NAMALWA (cell line): ENCODE results near the gene SIGLEC11.

Experiments used
- DNase-seq: peaks from one replicate; pipeline ENCODE4 v3.0.0-alpha.2; 2015; ENCODE audit warnings: low spot score

The SIGLEC11 gene

GRCh38 chr19:49904136-49904535 lies 56.8 kb downstream of the SIGLEC11 start:
- DNase-seq = no peak
